ENCODE measurements around the gene TRAF3IP1.
"Not testable (repeated sequence)": the region's sequence is repeated elsewhere in the genome, so short reads cannot be mapped to it uniquely, and the experiment has no call there.

Gene TRAF3IP1

DNA sequence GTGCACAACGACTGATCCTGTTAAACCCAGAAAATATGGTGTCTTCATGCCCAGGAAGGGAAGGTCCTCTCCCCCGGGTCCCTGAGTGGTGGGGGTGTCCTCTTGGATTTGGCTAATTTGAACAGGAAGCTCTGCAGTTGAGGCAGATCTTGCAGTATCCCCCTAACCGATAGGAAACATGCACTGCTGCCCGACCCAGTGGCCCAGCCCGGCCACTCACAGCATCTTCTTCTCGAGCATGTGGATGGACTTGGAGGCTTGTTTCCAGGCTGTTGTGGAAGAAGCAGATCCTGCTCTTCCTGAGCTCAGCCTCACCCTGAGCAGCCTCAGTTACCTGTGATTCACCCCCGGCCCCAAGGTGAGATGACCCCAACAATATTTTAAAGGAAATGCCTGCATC is 60.0 kb downstream of the TRAF3IP1 start:
- no peak for DNase-seq (ENCODE audit: low read depth, low spot score)

- no peak for DNase-seq (ENCODE audit: low read depth, low spot score)
Observed at GRCh38 chr2:238380785-238381184, 60.5 kb downstream of the TRAF3IP1 start.

GRCh38 chr2:238381341-238382115 is 61.2 kb downstream of the TRAF3IP1 start:
- no peak for DNase-seq (ENCODE audit: low read depth, low spot score)

DNA sequence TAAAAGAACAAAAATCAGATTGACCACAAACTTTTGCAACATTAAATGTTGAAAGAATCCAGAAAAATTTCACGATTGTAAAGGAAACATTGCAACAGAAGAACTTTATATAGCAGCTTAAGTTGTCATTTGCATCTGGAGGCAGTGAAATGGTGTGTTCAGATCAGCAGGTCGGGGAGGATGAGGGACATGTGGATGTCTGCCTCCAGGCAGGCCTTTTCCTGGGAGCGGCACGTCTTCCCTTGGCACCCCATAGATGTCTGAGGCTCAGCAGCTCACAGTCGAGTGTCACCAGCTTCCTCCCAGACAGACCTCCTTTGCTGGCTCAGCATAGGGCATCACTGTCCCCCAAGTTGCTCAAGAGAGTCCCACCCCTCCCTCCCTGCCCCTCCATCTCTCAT is 62.1 kb downstream of the TRAF3IP1 start:
- no peak for DNase-seq (ENCODE audit: low read depth, low spot score)

- no peak for DNase-seq (ENCODE audit: low read depth, low spot score)
Observed at GRCh38 chr2:238383135-238383534, 62.8 kb downstream of the TRAF3IP1 start.

DNA sequence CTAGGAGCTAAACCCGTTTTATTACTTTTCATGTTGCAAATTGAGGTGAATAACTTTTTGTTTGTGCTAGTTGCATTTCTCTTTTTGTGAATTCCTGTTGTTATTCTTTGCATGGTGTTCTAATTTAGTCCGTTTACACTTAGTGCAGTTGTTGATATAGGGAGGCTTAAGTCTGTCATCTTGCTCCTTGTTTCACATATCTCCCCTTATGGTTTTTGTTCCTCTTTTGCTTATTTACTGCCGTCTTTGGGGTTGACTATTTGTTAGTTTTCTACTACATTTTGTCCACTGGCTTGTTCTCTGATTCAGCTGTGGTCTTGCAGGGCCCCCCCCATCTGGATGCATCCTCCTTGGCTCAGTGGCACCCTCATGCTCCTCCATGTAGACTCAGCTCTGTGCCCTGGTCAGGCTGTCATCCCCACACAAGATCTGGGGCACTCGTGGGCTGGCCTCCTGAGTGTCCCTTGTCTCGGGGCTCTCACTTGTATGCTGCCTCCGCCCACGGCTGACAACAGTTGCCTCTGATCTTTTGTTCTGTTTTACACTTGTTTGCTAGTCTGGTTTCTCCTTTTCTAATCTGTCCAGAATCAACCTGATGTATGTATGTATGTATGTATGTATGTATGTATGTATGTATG is 63.5 kb downstream of the TRAF3IP1 start:
- DNase-seq (ENCODE audit: low read depth, low spot score): no peak

DNA sequence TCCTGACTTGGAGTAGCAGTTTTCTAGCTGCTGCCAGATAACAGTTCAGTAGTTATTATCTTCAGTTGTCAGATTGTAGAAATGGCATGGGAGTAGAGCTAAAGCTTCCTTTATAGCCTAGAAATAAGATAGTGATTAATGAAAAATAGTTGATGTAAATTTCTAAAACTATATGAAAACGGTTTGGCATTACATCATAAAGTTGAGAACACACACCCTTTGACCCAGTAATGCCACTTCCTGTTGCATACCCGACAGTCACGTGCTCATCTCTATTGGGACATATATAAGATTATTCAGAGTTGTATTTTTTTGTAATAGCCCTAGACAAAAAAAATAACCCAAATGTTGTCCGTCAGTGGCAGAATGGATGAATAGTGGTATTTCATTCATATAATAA is 67.0 kb downstream of the TRAF3IP1 start:
- no peak for DNase-seq (ENCODE audit: low read depth, low spot score)

GRCh38 chr2:238388794-238389193 is 68.5 kb downstream of the TRAF3IP1 start:
- no peak for DNase-seq (ENCODE audit: low read depth, low spot score)

DNA sequence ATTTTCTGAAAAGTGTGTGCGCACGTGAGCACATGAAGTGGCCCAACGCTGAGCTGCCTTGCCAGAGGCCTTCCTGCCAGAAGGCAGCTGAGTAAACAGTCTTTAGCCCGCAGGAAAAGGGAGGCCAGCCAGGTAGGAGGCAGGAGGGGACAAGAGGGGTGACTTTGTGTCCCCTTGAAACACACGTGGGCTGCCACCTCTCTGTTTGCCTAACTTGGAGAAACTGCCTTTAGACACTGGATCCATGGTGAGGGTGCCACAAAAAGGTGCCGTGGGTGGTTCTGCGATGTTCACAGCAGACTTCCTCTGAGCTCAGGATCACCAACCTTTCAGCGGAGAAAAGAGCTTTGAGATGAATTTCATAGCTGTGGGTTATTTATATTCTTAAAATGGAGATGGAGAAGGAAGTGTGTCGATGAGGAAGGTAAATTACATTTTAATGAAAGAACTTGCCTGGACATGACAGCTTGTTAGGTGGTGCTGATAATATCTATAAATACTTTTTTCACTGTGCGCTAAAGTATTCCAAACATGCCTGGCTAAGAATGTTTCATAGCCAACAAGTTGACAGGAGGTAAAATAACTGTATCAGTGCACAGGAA is 69.8 kb downstream of the TRAF3IP1 start:
- no peak for DNase-seq (ENCODE audit: low read depth, low spot score)

DNA sequence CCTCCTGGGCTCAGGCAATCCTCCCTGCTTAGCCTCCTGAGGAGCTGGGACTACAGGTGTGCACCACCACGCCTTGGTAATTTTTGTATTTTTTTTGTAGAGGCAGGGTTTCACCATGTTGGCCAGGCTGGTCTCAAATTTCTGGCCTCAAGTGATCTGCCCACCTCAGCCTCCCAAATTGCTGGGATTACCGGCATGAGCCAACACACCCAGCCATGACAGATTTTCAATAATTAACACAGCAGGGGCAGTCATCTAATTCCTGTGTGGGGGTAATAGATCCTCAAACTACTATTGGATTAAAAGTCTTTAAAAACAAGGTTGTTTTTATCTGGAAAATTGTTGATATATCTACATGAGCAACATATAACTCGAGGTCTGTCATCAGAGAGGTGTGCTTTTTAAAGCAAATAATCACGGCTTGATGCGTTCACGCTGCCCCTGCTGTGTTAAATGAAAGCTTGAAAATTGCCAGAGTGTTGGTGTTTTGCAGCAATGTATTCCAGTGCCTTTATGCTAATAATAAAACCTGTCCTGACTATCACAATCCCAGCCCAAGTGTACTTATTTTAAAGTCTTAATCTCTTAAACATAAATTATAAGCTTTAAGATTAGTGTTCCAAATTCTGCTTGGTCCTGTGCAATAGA is 70.8 kb downstream of the TRAF3IP1 start:
- DNase-seq (ENCODE audit: low read depth, low spot score): no peak

DNA sequence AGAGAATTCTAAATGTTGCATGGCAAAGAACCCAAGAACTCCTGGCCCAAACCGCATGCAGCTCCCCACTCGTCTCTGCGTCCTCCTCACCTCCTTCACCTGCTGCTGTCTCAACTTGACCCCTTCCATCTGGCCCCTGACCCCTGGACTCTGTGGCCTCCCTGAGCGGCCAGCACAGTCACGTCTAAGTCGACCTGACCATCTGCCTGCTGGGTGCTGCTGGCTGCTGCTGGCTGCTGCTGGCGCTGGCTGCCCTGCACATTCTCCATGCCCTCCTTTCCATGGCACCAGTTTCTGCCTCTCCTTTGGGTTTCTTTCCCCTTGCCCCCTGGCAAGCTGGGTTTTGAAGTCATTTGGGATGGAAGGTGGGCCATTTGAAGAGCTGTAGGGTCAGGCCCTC is 76.3 kb downstream of the TRAF3IP1 start:
- no peak for DNase-seq (ENCODE audit: low read depth, low spot score)

GRCh38 chr2:238397356-238397755 is 77.0 kb downstream of the TRAF3IP1 start:
- DNase-seq (ENCODE audit: low read depth, low spot score): no peak

DNA sequence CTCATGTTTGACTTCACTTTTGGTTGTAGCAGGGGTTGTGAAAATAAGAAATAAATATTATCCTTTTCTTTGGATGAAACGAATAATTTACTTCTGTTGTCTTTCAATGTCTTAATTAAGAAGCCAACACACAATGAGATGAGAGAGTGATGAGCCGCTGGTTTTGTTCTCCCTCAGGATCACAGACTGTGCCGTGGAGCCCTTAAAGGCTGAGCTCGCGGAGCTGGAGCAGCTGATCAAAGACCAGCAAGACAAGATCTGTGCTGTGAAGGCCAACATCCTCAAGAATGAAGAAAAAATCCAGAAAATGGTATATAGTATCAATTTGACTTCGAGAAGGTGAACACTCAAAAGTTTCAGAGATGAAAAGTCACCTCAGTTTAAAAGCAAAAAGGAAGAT is 78.3 kb downstream of the TRAF3IP1 start:
- DNase-seq (ENCODE audit: low read depth, low spot score): no peak

GRCh38 chr2:238399094-238399493 is 78.8 kb downstream of the TRAF3IP1 start:
- DNase-seq (ENCODE audit: low read depth, low spot score): no peak

GRCh38 chr2:238401551-238401950 is 81.2 kb downstream of the TRAF3IP1 start:
- no peak for DNase-seq (ENCODE audit: low read depth, low spot score)

DNA sequence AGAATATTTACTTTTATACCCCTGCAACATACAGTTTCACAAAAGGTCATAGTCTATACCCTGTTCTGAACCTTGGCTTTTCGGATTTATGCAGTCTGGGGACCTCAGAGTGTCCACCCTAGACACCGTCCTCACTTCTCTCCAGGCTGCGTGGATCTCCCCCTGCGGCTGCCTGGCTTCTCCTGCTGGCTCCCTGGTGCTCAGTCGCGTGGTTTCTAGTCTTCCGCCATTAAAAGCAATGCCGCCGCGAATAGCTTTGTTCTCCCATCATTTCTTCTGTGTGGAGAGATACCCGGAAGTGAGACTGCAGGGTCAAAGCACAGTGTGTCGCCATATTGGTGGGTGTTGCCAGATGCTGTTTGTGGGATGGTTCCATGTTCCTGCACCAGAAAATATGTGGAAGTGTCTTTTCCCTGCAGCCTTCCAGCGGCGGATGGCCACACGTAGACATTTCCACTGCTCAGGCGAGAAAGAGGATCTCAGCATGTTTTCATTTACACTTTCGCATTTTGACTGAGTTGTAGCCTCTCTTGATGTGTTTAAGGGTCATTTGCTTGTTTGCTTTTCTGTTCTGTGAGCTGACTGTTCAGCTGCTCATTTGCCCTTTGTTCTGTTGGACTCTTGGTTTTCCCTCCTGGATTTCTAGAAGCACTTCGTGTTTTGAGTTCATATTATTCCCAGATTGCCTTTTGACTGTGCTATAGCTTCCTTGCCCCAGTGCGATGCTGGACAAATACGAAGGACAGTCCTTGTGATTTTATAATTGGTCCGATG is 83.5 kb downstream of the TRAF3IP1 start:
- DNase-seq (ENCODE audit: low read depth, low spot score): no peak

DNA sequence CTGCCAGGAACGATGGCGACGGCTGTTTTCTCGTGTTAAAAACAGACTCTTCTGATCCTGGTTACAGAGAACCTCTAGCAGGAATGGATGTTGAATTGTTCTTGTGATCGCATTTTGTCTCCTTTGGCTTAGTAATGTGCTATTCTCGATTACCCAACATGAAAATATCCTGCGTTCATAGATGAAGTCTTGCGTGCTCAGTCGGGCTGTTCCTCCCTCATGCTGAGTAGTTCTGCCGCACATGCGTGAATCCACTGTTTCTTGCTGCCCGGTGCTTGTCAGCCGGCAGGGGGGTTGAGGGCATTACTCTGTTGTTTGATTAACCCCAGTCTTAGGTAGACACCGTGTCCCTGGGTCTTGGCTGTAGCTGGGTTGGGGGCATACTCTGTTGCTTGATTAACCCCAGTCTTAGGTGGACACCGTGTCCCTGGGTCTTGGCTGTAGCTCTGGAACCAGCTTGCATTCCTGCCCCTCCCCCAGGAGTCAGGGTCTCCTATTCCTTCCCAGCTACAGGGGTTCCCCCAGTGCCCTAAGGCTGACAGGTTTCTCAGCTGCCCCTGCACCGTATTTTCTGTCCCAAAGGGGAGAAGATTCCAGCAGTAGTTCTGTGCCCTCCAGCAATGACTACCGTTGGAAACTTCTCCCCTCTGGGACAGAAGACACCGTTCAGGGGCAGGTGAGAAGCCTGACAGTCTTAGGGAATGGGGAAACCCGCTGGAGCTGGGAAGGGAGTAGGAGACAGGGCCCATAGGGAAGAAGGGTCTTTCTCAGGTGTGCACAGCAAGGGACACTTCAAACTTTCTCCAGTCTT is 84.3 kb downstream of the TRAF3IP1 start:
- DNase-seq (ENCODE audit: low read depth, low spot score): no peak

DNA sequence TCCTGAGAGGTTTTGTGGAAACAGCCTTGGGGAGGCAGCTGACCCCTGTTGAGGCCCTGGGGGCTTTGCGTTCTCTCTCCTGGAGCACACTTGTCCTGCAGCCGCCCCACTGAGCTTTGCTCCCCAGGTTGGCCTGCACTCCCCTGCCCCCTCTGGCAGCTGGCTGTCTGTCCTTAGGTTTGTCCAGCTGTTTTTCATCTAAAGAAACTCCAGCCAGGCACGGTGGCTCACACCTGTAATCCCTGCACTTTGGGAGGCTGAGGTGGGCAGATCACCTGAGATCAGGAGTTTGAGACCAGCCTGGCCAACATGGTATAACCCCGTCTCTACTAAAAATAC is 84.9 kb downstream of the TRAF3IP1 start:
- DNase-seq (ENCODE audit: low read depth, low spot score): not testable (repeated sequence)

- DNase-seq (ENCODE audit: low read depth, low spot score): no peak
Observed at GRCh38 chr2:238406221-238406997, 86.1 kb downstream of the TRAF3IP1 start.

DNA sequence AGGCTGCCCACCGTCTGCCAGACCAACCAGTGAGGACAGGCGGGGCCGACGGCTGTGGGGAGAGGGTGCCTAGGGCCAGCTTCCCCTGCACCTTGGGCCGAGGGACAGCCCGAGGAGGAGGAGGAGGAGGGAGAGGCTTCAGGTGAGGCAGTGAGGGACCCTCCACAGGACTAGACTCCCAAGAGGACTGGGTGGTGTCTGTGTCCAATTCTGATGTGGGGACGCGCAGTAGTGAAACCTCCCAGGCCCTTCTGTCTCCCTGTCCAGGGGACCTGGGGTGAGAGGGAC is 86.6 kb downstream of the TRAF3IP1 start:
- no peak for DNase-seq (ENCODE audit: low read depth, low spot score)

Data from smooth muscle cell of the brain vasculature (primary cell).